GM18505 (cell line): ENCODE data around the gene ROCK2.
"Not testable (repeated sequence)": the region's sequence is repeated elsewhere in the genome, so short reads cannot be mapped to it uniquely, and the experiment has no call there.

ENCODE experiments used
- ATAC-seq: cut with Tn5 transposase; IDR thresholded peaks from one replicate; pipeline ENCODE4 v1.9.1; 2021; ENCODE audit not compliant: unreplicated experiment
- POLR2A ChIP-seq: IDR thresholded peaks from 4 replicates; pipeline ENCODE4 v1.6.1; 2011; ENCODE audit warnings: borderline replicate concordance; ENCODE audit not compliant: insufficient read depth, insufficient read length; ENCODE audit errors: extremely low read depth

ROCK2 gene

DNA sequence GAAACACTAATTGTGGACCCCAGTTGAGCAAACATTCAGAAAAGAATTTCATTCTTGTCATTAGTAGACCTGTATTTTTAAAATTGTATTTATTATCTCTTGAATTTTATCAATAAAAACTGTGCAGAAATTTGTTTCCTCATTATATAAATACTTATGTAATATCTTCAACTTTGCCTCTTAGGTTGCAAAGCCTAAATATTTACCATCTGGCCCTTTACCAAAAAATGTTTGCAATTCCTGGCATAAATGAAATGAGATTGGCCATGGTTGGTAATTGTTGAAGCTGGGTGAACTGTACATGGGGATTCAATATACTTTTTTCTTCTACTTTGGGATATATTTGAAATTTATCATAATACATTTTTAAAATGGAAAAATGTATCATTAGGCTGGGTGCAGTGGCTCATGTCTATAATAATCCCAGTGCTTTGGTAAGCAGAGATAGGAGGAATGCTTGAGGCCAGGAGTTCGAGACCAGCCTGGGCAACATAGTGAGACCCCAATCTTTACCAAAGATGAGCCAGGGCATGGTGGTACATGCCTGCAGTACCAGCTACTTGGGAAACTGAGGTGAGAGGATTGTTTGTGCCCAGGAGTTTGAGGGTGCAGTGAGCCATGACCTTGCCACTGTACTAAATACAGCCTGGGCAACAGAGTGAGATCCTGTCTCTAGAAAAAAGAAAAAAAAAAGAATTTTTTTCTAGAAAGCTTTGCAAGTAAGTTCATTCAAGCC is 100.2 kb downstream of the ROCK2 start:
- no peak for TF ChIP-seq POLR2A
- ATAC-seq = no peak

DNA sequence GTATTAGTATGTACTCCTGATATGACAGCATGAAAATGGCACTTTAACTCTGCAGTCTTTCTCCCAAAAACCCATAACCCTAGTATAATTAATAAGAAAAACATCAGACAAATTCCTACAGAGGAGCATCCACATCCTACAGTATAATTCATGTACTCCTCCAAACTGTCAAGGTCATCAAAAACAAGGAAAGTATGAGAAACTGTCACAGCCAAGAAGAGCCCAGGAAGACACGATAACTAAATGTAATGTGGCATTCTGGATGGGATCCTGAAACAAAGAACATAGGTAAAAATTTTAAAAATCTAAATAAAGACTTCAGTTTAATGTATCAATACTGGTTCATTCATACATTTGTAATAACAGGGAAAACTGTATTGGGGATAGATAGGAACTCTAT is 100.9 kb downstream of the ROCK2 start:
- no peak for TF ChIP-seq POLR2A
- ATAC-seq = no peak

- no peak for TF ChIP-seq POLR2A
- ATAC-seq = no peak
Measured at GRCh38 chr2:11242542-11243174, 101.8 kb downstream of the ROCK2 start.

DNA sequence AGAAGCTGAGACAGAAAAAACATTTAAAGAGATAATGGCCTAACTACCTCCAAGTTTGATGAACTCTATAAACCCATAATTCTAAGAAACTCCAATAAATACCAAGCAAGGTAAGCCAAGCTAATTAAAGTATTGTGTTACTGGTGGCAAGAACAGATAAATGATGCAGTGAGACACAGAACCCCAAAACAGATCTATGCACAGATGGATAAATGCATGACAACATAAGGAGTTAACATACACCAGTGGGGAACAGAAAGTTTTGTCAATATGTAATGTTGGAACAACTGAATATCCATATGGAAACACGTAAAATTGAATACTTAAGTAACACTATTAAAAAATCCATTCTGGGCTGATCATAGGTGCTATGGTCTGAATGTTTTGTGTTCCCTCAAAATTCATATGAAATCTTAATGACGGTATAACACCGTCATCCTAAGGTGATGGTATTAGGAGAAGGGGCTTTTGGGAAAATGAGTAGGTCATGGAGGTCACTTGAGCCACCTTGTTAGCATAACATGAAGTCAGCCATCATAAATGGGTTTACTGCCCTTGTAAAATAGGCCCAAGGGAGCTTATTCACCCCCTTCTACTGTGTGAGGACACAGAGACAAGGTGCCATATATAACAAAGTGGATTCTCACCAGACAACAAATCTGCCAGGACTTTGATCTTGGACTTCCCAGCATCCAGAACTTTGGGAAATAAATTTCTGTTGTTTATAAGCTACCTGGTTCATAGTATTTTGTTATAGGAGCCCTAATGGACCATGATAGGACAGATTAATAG is 102.8 kb downstream of the ROCK2 start:
- no peak for ATAC-seq
- no peak for TF ChIP-seq POLR2A

DNA sequence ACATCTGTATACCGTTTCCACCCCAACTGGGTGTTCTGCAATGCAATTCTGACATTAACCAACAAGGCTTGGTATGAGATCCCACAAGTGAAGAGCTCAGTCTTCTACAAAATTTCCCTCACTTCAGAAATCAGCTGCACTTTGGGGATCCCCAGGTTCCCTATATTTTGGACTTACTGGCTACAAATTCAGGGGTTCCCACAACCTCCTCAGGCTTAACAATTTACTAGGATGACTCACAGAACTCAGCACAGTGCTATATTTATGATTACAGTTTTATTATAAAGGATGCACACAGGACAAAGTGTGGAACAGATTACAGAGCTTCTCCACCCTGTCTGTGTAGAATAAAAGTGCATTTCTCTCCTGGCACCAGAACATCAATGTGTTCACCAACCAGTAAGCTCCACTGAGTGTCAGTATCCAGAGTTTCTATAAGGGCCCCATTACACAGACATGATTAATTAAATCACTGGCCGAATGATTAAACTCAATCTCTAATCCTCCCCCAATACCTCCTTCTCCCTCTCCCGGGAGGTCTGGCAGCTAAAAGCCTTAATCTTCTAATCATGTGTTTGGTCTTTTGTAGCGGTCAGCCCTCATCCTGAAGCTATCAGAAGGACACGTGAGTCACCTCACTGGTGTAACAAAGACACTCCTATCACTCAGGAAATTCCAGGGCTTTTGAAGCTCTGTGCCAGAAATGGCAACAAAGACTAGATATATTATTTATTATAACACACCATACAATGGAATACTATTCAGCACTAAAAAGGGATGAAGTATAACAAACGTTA is 104.6 kb downstream of the ROCK2 start:
- no peak for ATAC-seq
- TF ChIP-seq POLR2A = no peak

DNA sequence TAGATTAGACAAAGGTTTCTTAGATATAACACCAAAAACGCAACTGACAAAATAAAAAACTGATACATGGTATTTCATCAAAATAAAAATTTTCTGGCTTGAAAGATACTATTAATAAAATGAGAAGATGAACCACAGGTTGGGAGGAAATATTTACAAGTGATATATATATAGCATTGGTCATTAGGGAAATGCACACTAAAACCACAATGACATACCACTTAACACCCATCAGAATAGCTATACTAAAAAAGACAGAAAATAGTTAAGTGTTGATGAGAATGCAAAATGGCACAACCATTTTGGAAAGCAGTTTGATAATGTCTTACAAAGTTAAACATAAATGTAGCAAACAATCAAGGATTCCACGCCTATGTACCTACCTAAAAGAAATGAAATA is 105.3 kb downstream of the ROCK2 start:
- no peak for TF ChIP-seq POLR2A
- ATAC-seq = no peak

GRCh38 chr2:11237122-11237521 is 107.3 kb downstream of the ROCK2 start:
- TF ChIP-seq POLR2A = no peak
- no peak for ATAC-seq

DNA sequence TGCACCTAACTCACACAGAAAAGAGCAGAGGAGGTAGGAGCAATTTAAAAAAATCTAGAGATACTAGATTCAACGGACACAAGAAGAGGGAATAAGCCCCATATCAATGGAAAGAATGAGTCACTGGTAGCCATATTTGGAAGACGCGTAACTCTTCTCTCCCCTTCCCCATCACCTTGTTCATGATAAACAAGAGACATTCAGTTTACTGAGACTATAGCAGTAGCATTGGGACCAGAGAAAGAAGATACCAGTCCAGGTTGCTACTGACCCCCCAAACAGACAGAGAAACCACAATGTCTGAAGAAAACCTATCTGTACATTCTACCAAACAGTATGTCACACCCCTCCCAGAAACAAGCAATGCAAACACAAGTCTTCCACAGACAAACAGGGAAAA is 108.1 kb downstream of the ROCK2 start:
- no peak for TF ChIP-seq POLR2A
- ATAC-seq = no peak

- no peak for ATAC-seq
- no peak for TF ChIP-seq POLR2A
Measured at GRCh38 chr2:11235583-11235982, 108.9 kb downstream of the ROCK2 start.

- no peak for ATAC-seq
- TF ChIP-seq POLR2A = no peak
Measured at GRCh38 chr2:11234309-11234708, 110.1 kb downstream of the ROCK2 start.

DNA sequence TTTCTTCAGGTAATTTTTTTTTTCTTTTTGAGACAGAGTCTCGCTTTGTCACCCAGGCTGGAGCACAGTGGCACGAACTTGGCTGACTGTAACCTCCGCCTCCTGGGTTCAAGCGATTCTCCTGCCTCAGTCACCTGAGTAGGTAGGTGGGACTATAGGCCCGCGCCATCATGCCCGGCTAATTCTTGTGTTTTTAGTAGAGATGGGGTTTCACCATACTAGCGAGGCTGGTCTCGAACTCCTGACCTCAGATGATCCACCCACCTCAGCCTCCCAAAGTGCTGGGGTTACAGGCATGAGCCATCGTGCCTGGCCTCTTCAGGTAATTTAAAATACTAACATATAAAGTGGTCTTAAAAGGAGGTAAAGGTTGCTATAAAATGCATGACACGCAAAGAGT is 113.2 kb downstream of the ROCK2 start:
- ATAC-seq = not testable (repeated sequence)

GRCh38 chr2:11228692-11229091 is 115.7 kb downstream of the ROCK2 start:
- no peak for TF ChIP-seq POLR2A
- no peak for ATAC-seq

DNA sequence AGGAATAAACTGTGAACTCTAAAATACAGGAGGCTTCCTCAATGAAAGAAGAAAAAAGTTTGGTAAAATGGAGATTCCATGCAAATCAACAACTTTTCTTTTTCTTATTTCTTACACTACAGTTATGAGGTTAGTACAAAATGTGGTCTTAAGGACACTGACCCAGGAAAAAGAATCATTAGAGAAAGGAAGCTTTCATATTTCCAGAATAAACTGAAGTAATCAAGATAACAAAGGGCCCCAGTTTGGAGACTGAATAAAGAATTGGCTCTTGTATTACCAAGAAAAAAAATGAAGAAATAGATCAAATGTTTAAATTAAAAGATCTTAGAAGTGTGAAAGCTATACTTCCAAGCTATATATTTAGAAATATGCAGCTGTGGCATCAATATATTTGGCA is 116.8 kb downstream of the ROCK2 start:
- no peak for TF ChIP-seq POLR2A
- no peak for ATAC-seq
